ENCODE data around the gene ITK.

ITK gene

DNA sequence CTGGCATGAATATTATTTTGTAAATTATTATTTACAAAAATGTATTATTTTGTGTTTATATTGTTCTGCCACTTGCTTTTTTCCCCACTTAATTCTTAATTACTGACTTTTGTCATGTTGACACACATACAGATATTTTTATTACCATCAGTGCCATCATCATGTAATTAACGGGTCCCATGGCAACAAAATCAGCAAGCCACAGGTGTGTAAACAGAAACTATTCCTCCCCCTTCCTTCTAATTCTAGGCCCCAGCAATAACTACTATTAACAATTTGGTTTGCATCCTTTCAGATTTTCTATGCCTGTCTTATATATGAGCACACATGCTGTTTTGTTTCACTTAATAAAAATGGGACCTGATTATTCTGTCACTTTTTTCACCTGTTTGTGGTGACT, 114.6 kb downstream of the ITK start:
- Histone ChIP-seq H3K27ac (no peak overlapping the region), H3K36me3 (peaks cover 39% of the 10 kb centered on the region), H3K4me3 (ENCODE audit: low read depth, low read length) (no peak overlapping the region), H3K27me3 (ENCODE audit: insufficient read depth, low read depth, severe bottlenecking) (no peaks in the 10 kb centered on the region), H3K9me3 (ENCODE audit: severe bottlenecking) (no peaks in the 10 kb centered on the region)
- DNase-seq: no peak
- TF ChIP-seq, protein P1, sequence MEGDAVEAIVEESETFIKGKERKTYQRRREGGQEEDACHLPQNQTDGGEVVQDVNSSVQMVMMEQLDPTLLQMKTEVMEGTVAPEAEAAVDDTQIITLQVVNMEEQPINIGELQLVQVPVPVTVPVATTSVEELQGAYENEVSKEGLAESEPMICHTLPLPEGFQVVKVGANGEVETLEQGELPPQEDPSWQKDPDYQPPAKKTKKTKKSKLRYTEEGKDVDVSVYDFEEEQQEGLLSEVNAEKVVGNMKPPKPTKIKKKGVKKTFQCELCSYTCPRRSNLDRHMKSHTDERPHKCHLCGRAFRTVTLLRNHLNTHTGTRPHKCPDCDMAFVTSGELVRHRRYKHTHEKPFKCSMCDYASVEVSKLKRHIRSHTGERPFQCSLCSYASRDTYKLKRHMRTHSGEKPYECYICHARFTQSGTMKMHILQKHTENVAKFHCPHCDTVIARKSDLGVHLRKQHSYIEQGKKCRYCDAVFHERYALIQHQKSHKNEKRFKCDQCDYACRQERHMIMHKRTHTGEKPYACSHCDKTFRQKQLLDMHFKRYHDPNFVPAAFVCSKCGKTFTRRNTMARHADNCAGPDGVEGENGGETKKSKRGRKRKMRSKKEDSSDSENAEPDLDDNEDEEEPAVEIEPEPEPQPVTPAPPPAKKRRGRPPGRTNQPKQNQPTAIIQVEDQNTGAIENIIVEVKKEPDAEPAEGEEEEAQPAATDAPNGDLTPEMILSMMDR (IDR thresholded peaks at IDR 0.05; ENCODE audit: low read depth, low read length): no peak

DNA sequence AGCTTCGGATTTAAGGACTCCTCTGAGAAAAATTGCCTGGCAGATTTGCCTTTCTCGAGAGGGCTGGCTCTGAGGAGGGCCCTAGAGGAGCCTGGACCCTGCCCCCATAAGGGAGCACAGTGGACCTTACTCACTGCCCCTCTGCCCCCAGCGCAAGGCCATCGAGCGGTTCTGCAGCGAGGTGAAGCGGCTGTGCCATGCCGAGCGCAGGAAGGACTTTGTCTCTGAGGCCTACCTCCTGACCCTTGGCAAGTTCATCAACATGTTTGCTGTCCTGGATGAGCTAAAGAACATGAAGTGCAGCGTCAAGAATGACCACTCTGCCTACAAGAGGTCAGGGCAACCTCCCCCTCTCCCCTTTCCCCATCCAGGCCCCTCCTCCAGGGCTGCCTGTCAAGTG, 119.9 kb downstream of the ITK start:
- Histone ChIP-seq H3K36me3 (peaks cover 58% of the 10 kb centered on the region), H3K27ac (no peak overlapping the region), H3K27me3 (ENCODE audit: insufficient read depth, low read depth, severe bottlenecking) (no peaks in the 10 kb centered on the region), H3K9me3 (ENCODE audit: severe bottlenecking) (no peaks in the 10 kb centered on the region), H3K4me3 (ENCODE audit: low read depth, low read length) (no peak overlapping the region)
- no peak for DNase-seq
- TF ChIP-seq, protein P1 (IDR thresholded peaks at IDR 0.05; ENCODE audit: low read depth, low read length): no peak

DNA sequence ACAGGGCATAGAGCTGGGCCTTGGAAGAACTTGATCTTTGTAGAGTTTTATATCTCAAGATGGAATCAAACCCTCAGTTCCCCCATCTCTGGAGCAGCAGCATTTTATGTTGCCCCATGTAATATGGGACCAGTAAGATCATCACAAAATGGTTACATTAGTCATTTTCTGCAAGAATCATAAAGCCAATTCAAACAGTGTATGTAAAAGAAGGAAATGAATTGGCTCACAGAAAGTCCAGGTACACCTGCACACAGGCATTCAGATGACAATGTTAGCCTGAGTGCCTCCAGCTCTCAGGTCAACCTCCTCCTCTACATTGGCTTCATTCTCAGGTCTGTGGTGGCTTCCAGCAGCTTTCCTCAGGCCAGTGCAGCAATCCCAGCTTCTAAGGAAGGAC, 120.4 kb downstream of the ITK start:
- Histone ChIP-seq H3K36me3 (peaks cover 53% of the 10 kb centered on the region), H3K9me3 (ENCODE audit: severe bottlenecking) (no peaks in the 10 kb centered on the region), H3K27me3 (ENCODE audit: insufficient read depth, low read depth, severe bottlenecking) (no peaks in the 10 kb centered on the region), H3K27ac (no peak overlapping the region), H3K4me3 (ENCODE audit: low read depth, low read length) (no peak overlapping the region)
- DNase-seq: no peak
- TF ChIP-seq, protein P1 (IDR thresholded peaks at IDR 0.05; ENCODE audit: low read depth, low read length): no peak

GRCh38 chr5:157303023-157303422, 122.4 kb downstream of the ITK start:
- Histone ChIP-seq H3K27ac (no peak overlapping the region), H3K27me3 (ENCODE audit: insufficient read depth, low read depth, severe bottlenecking) (no peaks in the 10 kb centered on the region), H3K4me3 (ENCODE audit: low read depth, low read length) (no peak overlapping the region), H3K9me3 (ENCODE audit: severe bottlenecking) (no peaks in the 10 kb centered on the region), H3K36me3 (peaks cover 48% of the 10 kb centered on the region)
- TF ChIP-seq, protein P1 (IDR thresholded peaks at IDR 0.05; ENCODE audit: low read depth, low read length): no peak
- no peak for DNase-seq

DNA sequence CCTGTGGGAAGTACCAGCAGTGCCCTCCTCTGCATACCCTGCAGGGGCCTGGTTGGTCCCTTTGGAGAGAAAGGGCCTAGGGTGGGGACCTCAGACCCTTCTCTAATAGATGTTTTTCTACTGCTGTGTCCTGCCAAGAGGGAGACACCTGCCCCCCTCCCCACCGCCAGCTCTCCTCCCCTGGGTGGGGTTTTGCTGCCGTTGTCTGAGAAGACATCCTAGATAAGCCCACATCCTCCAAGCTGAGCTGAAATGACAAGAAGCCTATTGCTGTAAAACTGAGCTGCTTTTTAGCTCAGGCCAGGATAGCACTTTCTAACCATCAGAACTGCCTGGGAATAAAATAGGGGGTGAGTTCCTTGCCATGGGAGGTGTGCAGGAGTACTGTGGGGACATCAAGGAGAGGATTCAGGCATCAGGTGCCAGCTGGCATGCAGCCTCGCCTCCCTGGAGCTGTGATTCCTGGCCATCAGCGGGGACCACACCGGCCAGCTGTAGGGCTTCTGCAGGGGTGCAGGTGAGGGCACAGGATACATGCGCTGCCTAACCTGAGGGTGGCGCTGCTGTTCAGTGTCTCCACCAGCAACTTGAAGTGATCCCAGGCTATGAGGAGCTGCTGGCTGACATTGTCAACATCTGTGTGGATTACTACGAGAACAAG, 123.2 kb downstream of the ITK start:
- no peaks in the 10 kb centered on the region for H3K9me3 ChIP-seq (ENCODE audit: severe bottlenecking)
- H3K27me3 ChIP-seq (ENCODE audit: insufficient read depth, low read depth, severe bottlenecking): no peaks in the 10 kb centered on the region
- DNase-seq: peak; percentile 32
- TF ChIP-seq, protein P1 (IDR thresholded peaks at IDR 0.05; ENCODE audit: low read depth, low read length): peak; percentile 63
- H3K36me3 ChIP-seq: peaks cover 44% of the 10 kb centered on the region
- H3K27ac ChIP-seq: no peak overlapping the region
- no peak overlapping the region for H3K4me3 ChIP-seq (ENCODE audit: low read depth, low read length)
